HG03565 (cell line): ENCODE results near the gene OR2T6.
A peak's percentile ranks its signal among the peaks of the same experiment; 100 is the strongest.
"Not testable (repeated sequence)": the region's sequence is repeated elsewhere in the genome, so short reads cannot be mapped to it uniquely, and the experiment has no call there.

Experiments
- ATAC-seq: cut with Tn5 transposase; IDR thresholded peaks from one replicate; pipeline ENCODE4 v1.9.1; 2021; ENCODE audit warnings: mild to moderate bottlenecking, moderate library complexity; ENCODE audit not compliant: unreplicated experiment

The OR2T6 gene

GRCh38 chr1:248432201-248432600, 56.7 kb downstream of the OR2T6 start:
- ATAC-seq: not testable (repeated sequence)

GRCh38 chr1:248433811-248434415, 58.4 kb downstream of the OR2T6 start:
- not testable (repeated sequence) for ATAC-seq

GRCh38 chr1:248434913-248435312, 59.4 kb downstream of the OR2T6 start:
- ATAC-seq: not testable (repeated sequence)

GRCh38 chr1:248436303-248436702, 60.8 kb downstream of the OR2T6 start:
- peak; percentile 52 for ATAC-seq

- not testable (repeated sequence) for ATAC-seq
Observed at GRCh38 chr1:248438668-248439067, 63.1 kb downstream of the OR2T6 start.

- not testable (repeated sequence) for ATAC-seq
Observed at GRCh38 chr1:248439283-248439682, 63.7 kb downstream of the OR2T6 start.
